Muscle of leg (tissue), 11 donors: ENCODE results near the gene SLC25A47. TPM values are rescaled to one million over a fixed set of nuclear protein-coding genes. Genes with fewer than 3 reads are reported as not detected.

ENCODE experiments used
- DNase-seq: peaks from one replicate; pipeline ENCODE4 v3.0.0; 2013
- H3K27ac ChIP-seq: one replicate; pipeline ENCODE4 v1.5.1; 2013; ENCODE audit warnings: mild to moderate bottlenecking, low read length, control low read depth
- H3K27me3 ChIP-seq: one replicate; pipeline ENCODE4 v1.6.1; 2013; ENCODE audit warnings: low read length; ENCODE audit not compliant: control insufficient read depth, insufficient read depth
- H3K36me3 ChIP-seq: one replicate; pipeline ENCODE4 v1.6.1; 2013; ENCODE audit warnings: low read length; ENCODE audit not compliant: control insufficient read depth, insufficient read depth
- H3K4me1 ChIP-seq: one replicate; pipeline ENCODE4 v1.6.1; 2013; ENCODE audit warnings: low read length; ENCODE audit not compliant: control insufficient read depth, insufficient read depth
- H3K4me3 ChIP-seq: one replicate; pipeline ENCODE4 v1.5.1; 2013; ENCODE audit warnings: low read length, control low read depth
- H3K9me3 ChIP-seq: replicated peaks from 2 replicates; pipeline ENCODE4 v1.6.1; 2013; ENCODE audit warnings: low read depth, low read length; ENCODE audit not compliant: control insufficient read depth
- WGBS: methylation state at CpG from one replicate; pipeline ENCODE4 v1.1.5; 2013; ENCODE audit warnings: missing lambda C conversion rate; ENCODE audit not compliant: insufficient coverage; 5-methylcytosine and 5-hydroxymethylcytosine counted together
- polyA plus RNA-seq, 8 donors: library from polyadenylated mRNA; unstranded; fragments of 120-200 nt; gene quantifications; one replicate each; pipeline versions ENCODE4 v1.2.1 to v1.2.3, GENCODE V29; 2013; ENCODE audit warnings: inconsistent platforms in 1 of 8, low replicate concordance in 1 of 8; ENCODE audit not compliant: insufficient read length in 8 of 8, insufficient read depth in 1 of 8
- total RNA-seq: library from RNA; stranded (reverse); fragments of 120-200 nt; gene quantifications from one replicate; pipeline ENCODE4 v1.2.4, GENCODE V29; 2013

Gene SLC25A47
- total and polyA plus RNA-seq, 9 donors, result 0.08 to 0.57 (median 0.15) TPM; not detected in 2

DNA sequence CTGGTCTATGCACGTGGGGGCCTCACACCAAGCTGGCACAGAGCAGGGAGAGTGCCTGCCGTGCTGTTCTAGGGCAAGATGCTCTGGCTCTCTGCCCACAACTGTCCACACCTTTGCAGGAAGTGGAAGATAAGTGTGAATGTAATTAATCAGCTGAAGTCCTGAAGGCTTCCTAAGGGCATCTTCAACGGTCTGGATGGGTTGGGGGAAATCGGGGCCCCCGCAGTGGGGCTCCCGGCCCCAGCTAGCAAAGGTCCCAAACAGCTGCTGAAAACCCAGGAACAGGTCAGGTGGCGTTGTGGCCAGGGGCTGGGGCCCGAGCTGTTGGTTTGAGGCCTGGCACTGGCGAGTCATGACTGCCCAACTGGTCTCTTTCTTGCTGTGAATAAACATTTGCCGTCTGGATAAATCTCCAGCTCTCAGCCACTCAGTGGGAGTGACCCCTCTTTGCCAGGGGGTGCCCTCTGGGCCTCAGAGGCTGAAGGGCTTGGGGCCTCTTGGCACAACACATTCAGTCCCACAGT, 10.2 kb upstream of the SLC25A47 start:
- H3K27me3 ChIP-seq, result peaks cover 12% of the 10 kb centered on the region
- H3K27ac ChIP-seq, result peak overlapping the region; percentile 90
- 58% methylated on average over 8 of the region's 10 CpGs for WGBS
- H3K9me3 ChIP-seq, result peaks cover 2% of the 10 kb centered on the region
- DNase-seq, result no peak
- H3K4me3 ChIP-seq, result no peak overlapping the region
- H3K4me1 ChIP-seq, result peaks cover 33% of the 10 kb centered on the region
- H3K36me3 ChIP-seq, result no peaks in the 10 kb centered on the region

DNA sequence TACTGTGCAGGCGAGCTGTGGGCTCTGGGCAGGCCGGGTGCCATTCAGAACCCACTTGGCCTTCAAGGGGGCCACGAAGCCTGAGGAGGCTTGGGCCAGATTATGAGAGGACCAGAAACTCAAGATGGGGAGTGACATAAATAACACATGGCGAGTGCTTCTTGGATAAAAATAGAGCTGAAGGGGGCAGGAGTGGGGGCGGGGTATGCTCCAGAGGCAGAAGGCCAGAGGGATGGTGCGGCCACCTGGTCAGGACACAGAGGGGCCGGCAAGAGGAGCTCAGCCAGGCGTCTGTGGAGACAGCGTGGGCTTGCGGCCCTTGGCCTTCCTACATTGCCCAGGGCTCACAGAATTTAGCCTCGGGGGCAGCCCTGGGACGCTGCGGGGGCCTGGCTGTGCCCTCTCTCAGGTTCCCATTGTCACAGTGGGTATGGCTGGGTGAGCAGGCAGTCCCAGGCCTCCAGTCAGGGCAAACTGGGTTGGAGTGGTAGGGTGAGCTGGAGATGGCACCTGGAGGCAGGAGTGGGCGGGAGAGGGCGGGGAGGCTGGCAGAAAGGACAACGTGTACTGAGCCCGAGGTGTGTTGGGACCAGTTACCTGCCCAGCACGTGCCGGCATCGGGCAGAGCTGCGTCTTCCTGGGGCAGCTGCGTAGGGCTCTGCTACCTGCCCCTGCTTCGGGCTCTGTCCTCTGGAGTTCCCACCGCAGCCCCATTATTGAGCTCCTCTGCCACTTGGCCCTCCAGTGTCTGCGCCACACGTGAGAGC, 9.5 kb upstream of the SLC25A47 start:
- peak; percentile 56 for DNase-seq
- 73% methylated on average over 25 of the region's 26 CpGs for WGBS
- H3K27ac ChIP-seq, result peak overlapping the region; percentile 90
- peaks cover 12% of the 10 kb centered on the region for H3K27me3 ChIP-seq
- no peak overlapping the region for H3K4me3 ChIP-seq
- H3K9me3 ChIP-seq, result peaks cover 2% of the 10 kb centered on the region
- H3K36me3 ChIP-seq, result no peaks in the 10 kb centered on the region
- peaks cover 36% of the 10 kb centered on the region for H3K4me1 ChIP-seq

DNA sequence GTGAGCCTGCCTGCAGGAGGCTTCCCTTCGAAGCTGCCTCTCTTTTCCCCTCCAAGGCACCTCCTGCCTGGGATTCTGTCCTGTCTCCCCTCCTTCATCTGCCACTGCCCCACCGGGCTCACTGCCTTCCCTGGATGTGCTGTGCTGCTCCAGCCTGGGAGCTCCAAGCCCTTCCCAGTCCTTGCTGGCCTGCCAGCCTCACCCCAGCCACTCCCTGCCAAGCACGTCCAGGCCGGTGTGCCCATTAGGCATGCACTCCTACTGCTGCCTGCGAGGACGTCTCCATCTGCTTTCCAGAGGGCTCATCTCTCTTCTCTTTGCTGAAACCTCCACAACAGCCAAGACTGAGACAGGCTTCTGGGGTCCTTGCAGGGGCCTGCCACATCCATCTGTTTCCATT, 8.4 kb upstream of the SLC25A47 start:
- H3K4me1 ChIP-seq, result peaks cover 29% of the 10 kb centered on the region
- H3K27ac ChIP-seq, result no peak overlapping the region
- H3K36me3 ChIP-seq, result no peaks in the 10 kb centered on the region
- no peak overlapping the region for H3K4me3 ChIP-seq
- WGBS, result 85% methylated on average over 6 of the region's 6 CpGs
- H3K27me3 ChIP-seq, result peaks cover 12% of the 10 kb centered on the region
- no peak for DNase-seq
- H3K9me3 ChIP-seq, result peaks cover 2% of the 10 kb centered on the region

DNA sequence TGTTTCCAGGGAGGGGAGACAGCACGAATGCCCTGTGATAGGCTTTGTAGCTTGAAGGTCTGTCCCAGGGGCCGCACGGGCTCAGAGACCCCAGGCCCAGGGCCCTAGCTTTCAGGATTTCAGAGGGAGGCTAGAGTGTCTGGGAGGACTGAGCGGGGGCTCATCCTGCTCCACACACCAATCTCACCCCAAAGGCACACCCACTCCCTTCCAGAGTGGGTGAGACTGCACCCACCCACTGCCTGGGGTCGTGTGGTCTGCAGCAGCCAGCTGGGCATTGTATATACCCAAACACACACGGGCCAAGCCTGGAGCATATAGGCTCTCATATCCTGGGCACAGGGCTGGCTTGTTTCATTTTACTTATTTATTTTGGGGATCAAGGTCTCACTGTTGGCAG, 5.8 kb upstream of the SLC25A47 start:
- 86% methylated on average over 3 of the region's 6 CpGs for WGBS
- DNase-seq, result no peak
- Histone ChIP-seq H3K27ac (no peak overlapping the region), H3K27me3 (peaks cover 6% of the 10 kb centered on the region), H3K4me3 (no peak overlapping the region), H3K9me3 (peaks cover 2% of the 10 kb centered on the region), H3K4me1 (peaks cover 38% of the 10 kb centered on the region), H3K36me3 (no peaks in the 10 kb centered on the region)

DNA sequence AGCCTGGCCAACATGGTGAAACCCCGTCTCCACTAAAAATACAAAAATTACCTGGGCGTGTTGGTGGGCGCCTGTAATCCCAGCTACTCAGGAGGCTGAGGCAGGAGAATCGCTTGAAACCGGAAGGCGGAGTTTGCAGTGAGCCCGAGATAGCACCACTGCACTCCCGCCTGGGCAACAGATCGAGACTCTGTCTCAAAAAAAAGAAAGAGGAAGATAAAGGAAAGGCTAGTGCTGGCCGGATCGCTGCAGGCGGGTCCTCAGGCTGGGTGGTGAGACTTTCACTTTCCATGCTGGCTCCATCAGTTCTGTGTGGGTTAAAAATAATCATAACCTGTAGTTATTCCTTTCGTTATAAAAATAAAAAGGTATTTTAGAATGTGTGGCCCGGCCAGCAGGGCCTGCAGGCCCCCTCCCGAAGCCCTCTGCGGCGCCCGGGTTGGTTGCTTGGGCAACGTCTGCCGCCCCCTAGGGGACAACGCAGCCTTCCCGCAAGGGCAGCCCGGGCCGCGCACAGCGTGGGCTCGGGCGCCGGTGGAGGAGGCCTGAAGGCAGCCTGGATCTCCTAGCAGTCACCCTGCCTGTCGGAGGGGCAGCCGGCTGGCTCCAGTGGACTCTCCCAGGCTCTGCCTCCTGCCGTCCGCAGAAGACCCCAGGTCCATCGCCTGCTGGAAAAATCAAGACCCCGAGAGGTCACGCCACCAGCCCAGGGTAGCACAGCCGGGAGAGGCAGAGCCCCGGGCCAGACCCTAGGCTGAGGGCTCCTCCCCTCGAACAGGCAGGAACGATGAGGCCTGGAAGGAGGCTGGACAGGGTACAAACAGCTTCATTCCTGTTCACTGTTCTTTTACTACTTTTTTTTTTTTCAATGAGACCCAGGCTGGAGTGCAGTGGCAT, 5.0 kb upstream of the SLC25A47 start:
- WGBS, result 27% methylated on average over 35 of the region's 40 CpGs
- Histone ChIP-seq H3K9me3 (peaks cover 2% of the 10 kb centered on the region), H3K4me3 (peak overlapping the region; percentile 20), H3K27me3 (no peaks in the 10 kb centered on the region), H3K27ac (no peak overlapping the region), H3K36me3 (no peaks in the 10 kb centered on the region), H3K4me1 (peaks cover 35% of the 10 kb centered on the region)
- peak; percentile 65 for DNase-seq

DNA sequence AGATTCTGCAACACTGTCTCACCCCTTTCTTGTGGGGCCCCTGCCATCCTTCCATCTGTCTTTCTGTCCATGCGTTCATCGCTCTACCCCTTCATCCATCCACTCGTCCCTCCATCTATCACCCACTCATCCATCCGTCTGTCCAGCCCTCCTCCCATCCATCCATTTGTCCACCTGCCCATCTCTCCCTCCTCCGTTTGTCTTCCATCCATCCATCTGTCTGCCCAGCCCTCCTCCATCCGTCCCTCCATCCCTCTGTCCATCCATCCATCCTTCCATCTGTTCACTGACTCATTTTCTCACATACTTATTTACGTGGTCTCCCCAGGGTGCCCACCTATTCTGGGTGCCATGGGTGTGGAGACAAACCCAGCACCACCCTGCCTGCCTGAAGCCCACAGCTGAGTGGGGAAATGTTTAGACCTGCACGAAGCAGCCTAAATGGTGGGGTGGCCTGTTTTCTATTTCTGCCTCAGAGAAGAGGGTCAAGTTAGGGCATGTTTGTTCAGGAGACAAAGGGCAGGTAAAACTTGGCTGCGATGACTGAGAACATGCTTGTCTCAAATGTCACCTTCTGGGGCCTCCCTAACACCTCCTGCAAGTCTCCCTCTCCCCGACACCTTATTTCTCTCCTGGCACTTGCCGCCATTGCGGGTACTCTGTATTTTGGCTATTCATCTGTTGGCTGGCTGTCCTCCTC, 2.8 kb upstream of the SLC25A47 start:
- no peaks in the 10 kb centered on the region for H3K36me3 ChIP-seq
- H3K9me3 ChIP-seq, result peaks cover under 1% of the 10 kb centered on the region
- 83% methylated on average over 11 of the region's 12 CpGs for WGBS

DNA sequence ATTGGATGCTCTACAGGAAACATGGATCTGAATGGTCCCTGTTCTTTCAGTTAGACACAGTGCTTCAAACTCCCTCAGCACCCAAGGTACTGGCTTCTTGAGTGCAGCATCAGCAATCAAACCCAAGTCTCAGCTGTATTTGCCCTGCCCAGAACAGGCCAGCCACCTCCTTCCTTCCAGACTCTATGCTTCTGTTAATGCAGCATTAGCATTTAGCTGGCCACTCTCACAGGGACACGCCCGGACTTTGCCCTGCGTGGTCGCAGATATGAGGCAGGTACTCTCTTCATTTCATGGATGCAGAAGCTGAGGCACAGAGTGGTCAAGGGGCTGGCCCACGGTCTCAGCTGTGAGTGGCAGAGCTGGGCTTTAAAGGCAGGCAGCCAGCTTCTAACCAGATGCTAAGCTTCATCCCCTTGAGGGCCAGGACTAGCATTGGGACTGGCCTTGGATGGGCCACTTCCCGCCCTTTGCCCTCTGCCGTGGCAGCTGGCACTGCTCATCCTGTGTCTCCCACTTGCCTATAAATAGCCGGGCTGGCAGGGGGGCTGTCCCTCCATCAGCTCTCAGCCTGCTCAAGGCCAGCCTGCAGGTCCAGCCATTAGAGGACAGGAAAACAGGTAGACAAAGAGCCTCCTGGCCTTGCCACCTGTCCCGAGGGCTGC, 1.5 kb upstream of the SLC25A47 start:
- 73% methylated on average over 9 of the region's 9 CpGs for whole genome bisulfite sequencing
- no peaks in the 10 kb centered on the region for H3K36me3 ChIP-seq
- no peaks in the 10 kb centered on the region for H3K9me3 ChIP-seq
- DNase-seq, result peak; percentile 42
- H3K4me1 ChIP-seq, result peaks cover 24% of the 10 kb centered on the region
- peak overlapping the region; percentile 47 for H3K27ac ChIP-seq
- H3K27me3 ChIP-seq, result no peaks in the 10 kb centered on the region
- H3K4me3 ChIP-seq, result no peak overlapping the region

More for the DNA sequence above, 2.8 kb upstream of the SLC25A47 start:
- Histone ChIP-seq H3K4me3 (no peak overlapping the region), H3K27ac (no peak overlapping the region), H3K27me3 (no peaks in the 10 kb centered on the region), H3K4me1 (peaks cover 24% of the 10 kb centered on the region)
- no peak for DNase-seq

DNA sequence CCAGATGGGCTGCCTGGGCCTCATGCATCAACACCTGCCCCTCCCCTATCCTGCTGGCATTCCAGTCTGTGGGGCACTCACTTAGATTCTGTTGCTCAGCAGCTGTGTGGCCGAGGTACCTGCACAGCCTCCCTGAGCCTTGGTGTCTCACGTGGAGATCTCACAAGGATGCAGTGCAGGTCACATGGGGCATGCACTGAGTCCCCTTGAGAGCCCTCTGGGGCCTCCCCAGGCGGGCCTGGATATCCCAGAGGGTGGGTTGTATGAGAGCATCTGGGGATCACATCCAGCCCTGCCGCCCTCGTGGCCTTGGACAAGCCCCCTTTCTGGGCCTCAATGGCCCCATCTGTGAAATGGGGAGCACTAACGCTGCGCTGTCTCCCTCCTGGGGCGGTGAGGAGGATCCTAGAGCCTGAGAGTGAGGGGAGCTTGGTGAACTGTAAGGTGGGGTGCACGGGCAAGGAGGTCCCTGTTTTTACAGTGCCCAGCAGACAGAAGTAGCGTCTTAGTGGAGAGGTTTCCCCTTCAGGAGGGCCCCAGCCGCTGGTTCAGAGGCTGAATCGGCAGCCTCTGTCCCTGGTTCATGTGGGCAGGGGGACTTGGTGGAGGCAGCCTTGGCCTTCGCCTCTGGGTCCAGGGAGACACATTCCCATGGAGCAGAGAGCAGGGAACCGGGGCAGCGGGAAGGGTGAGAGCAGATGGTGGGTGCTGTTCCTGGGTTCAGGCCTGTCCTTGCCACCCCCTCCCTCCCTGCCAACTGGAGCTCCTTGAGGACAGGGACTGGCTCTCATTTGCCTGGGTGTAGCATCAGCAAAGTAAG, 791 bp upstream of the SLC25A47 start:
- H3K27me3 ChIP-seq, result no peaks in the 10 kb centered on the region
- no peak overlapping the region for H3K4me3 ChIP-seq
- H3K9me3 ChIP-seq, result no peaks in the 10 kb centered on the region
- no peaks in the 10 kb centered on the region for H3K36me3 ChIP-seq
- H3K27ac ChIP-seq, result no peak overlapping the region
- H3K4me1 ChIP-seq, result peaks cover 24% of the 10 kb centered on the region
- 58% methylated on average over 8 of the region's 15 CpGs for WGBS
- DNase-seq, result no peak

DNA sequence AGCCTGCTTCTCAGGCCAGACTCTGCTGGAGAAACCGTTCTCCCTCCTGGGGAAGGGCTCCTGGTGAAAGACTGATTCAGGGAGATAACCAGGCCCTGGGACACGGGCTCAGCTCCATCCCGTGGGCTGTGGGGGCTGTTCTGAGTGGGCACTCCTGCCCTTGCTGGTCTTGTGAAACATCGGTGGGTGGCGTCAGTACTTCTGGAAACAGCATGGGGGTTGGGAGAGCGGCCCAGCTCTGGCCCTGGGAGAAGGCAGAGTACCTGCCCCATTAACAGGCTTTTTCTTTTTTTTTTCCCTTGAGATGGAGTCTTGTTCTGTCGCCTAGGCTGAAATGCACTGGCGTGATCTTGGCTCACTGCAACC, 786 bp downstream of the SLC25A47 start:
- no peaks in the 10 kb centered on the region for H3K27me3 ChIP-seq
- H3K4me1 ChIP-seq, result peaks cover 16% of the 10 kb centered on the region
- H3K4me3 ChIP-seq, result no peak overlapping the region
- no peaks in the 10 kb centered on the region for H3K36me3 ChIP-seq
- 76% methylated on average over 7 of the region's 8 CpGs for WGBS
- H3K9me3 ChIP-seq, result no peaks in the 10 kb centered on the region
- no peak for DNase-seq
- H3K27ac ChIP-seq, result no peak overlapping the region
